HG02571 (cell line): ENCODE results near the gene ASXL1.
"Not testable (repeated sequence)": the region's sequence is repeated elsewhere in the genome, so short reads cannot be mapped to it uniquely, and the experiment has no call there.

Experiments
- ATAC-seq: cut with Tn5 transposase; IDR thresholded peaks from one replicate; pipeline ENCODE4 v1.9.1; 2021; ENCODE audit warnings: mild to moderate bottlenecking, moderate library complexity; ENCODE audit not compliant: unreplicated experiment

Gene ASXL1

DNA sequence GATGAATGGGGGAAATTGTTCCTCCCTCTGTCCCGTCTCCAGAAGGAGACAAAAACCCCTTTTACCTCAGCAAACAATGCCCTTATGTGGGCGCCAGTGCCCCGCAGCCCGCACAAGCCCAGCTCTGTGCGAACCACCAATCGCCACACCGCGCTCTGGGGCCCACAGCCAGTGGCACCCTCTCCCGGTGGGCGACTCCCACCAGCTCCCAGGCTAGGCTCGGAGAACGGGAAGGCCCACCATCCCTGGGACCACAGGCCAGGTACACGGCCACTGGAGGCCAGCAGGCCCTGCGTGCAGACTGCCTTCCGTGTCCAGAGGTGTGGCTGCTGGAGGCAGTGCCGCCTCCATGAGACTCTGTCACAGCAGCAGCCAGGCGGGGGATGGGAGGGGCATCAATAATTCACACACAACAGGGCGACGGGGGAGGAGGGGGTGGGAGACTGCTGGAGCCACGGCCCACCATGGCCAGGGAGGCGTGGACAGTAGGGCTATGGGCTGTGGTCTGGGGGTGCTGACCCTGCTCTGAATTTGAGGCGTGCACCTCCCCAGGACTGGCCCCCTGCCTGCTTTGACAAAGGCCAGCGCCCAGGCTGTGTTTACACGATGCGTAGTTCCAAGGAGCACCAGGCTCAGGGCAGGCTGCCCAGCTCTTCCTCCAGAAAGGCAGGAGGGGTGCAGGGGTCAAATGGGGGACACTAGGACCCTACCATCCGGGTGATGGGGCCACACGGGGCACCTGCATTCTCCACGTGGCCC, 105.7 kb downstream of the ASXL1 start:
- no peak for ATAC-seq

- ATAC-seq, result no peak
Measured at GRCh38 chr20:32464401-32465091, 106.4 kb downstream of the ASXL1 start.

DNA sequence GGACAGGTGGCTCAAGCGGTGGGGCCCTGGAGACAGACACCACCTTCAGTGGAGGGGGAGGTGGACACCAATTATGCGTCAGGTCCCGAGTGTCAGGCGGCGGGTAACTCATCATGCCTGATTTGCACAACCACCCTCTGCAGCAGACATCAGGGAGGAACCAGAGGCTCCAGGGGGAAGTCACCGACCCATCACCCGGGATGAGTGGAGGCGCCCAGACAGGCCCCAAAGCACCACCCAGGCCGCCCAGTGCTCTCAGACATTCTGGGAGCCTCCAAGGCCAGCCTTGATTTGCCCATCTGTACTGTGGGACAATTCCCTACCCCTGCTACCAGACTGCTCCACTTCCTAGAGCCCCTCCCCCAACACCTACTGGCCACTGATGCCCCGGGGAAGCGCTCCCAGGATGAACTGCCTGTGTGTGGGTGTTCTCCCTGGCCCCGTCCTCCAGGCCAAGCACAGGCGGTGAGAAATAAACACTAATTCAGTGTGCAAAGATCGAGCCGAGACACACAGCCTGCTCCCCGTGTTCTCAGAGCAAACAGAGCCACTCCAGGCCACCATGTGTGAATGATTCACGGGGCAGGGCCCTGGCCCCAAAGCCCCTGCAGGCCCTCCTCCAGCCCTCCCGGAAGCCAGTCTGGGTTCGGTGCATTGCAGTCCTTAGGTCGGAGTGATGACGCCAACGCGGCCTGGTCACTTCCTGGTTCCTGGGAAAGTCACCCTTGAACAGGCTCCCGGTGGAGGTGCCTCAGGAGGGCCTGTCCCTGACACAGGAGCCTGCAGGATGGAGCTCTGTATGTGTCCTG, 107.2 kb downstream of the ASXL1 start:
- ATAC-seq, result no peak

DNA sequence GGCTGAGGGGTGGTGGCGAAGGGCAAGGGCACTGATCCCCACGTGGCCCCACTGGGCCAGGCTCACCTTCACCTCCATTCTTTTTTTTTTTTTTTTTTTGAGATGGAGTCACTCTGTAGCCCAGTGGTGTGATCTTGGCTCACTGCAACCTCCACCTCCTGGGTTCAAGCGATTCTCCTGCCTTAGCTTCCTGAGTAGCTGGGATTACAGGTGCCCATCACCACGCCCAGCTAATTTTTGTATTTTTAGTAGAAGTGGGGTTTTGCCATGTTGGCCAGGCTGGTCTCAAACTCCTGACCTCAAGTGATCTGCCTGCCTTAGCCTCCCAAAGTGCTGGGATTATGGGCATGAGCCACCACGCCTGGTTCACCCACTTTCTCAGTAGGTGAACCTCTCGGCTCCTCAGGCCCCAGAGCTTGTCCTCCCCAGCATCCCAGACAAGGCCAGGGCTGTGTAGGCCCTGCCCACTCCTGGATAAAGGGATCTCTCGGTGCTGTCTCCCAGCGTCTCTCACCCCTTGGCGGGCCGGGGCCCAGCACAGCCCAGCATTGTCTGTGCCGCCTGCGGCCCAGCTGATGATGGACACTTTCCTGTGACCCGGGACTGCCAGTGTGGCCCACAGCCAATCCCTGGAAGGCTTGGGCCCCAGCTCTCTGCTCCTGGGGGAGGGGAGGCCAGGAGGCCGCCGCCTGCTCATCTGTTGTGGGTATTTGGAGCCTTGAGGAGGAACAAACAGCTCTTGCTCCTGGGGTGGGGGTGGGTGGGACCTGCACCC, 108.0 kb downstream of the ASXL1 start:
- ATAC-seq, result not testable (repeated sequence)

DNA sequence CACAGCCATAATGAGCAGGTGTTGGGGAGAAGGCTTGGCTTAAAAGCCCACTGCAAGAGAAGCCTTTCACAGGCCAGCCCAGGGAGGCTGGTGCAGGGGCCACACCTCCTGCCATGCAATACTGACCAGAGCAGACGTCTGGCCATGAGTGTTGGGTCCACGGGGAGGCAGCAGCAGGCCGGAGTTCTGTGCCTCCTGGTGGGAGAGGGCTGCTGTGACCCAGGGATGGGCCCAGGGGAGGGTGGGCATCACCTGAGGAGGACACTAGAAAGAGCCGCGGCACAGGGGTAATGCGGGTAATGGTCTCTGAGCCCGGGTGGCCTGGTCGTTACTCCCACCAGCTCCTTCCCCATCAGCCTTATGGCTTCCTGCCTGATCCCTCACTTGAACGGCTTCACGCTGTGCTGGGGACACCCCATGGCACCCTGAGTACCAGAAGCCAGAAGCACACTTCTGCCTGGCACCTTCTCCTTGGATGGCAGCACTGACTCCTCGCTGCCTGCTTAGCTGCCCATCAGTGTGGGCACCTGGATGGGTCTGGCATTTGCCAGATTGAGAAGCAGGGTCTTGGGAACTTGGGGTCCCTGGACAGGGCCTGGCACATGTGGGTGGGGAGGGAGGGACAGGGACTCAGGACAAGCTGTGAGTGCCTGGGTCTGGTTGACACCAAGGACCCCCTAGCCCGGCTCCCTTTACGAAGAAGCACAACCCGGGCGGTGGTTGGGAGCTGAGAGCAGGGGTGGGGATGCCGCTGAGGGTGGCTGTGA, 108.8 kb downstream of the ASXL1 start:
- no peak for ATAC-seq

GRCh38 chr20:32467506-32468312, 109.6 kb downstream of the ASXL1 start:
- no peak for ATAC-seq

GRCh38 chr20:32468313-32468640, 110.1 kb downstream of the ASXL1 start:
- ATAC-seq, result no peak

DNA sequence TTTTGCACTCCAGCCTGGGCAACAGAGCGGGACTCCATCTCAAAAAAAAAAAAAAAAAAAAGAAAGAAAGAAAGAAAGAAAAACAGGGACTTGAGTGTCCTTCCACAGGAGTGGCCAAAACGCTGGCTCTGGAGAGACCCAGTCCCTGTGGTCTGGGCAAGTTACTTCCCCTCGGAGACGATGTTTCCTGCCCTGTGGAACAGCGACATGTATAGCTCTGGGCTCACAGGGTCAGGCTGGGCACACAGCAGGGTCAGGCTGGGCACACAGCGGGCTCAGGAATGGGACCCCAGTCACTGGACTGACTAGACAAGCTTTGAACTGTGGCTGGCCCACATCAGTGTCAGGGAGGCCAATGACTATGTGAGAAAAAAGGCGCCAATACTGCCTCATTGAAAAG, 110.7 kb downstream of the ASXL1 start:
- no peak for ATAC-seq

DNA sequence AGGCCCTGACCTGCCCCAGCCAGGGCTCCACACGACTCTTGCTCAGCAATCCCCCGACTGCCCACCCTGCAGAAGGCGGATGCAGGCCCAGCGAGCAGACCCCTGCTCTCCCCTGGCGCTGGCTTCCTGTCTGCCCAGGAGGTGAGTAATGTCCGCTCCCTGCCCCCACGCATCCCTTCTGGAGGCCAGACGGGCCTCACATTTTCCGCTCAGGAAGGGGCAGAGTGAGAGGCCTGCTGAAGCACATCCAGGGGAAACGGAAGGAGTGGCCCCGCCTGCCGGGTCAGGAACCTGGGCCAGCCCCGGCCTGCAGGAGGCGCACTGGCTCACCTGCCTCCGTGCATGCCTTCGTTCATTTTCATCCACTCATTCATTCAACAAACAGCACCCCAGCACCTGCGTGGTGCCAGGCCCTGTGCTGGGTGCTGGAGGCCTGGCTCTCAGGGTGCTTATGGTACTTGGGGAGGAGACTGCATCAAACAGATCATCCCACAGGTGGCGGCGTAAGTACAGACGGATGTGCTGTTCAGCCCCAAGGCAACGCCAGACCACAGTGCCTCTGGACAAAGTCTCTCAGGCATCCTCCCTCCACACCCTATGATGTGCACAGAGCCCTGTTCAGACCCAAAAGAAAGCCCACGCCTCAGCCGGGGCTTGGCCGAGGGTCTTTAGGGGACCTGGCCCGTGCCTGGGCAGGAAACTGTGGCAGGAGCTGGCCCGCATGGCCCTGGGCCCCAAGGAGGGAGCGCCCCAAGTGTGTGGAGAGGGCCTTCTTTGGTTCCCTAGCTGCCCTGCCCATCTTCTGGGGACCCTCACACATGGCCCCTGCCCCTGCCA, 112.1 kb downstream of the ASXL1 start:
- no peak for ATAC-seq

GRCh38 chr20:32470940-32471339, 112.8 kb downstream of the ASXL1 start:
- ATAC-seq, result no peak

- ATAC-seq, result no peak
Measured at GRCh38 chr20:32472581-32473207, 114.6 kb downstream of the ASXL1 start.

- no peak for ATAC-seq
Measured at GRCh38 chr20:32473231-32474008, 115.3 kb downstream of the ASXL1 start.

DNA sequence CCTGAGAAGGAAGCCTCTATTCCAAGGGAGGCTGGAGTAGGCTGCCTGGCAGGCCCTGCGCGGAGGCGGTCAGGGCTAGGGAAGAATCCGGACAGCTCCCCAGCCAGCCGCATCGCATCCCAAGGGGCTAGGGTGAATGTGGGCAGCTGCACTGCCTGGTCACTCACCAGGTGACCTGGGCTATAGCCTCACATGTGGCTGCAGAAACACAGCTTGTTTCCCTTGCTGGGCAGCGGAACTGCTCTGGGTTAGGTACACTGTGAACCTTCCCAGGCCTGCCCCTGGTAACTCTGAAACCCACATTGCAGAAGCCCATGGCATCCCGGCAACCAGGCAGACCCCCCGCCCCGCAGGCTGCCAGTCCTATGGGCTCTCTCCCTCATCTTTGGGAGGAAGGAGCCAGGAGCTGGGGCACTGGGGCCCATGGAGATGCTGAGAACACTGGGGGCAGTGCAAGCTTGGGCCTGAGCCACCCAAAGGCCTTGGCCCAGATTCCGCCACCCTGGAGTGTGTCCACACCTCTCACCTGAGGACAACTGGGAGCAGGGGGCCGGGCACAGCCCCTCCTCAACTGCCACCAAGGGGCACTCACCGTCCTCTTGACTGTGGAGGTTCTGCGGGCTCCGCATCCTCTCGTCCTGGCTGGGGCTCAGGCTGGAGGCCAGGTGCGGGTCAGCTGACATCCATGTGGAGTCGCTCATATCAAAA, 116.0 kb downstream of the ASXL1 start:
- no peak for ATAC-seq

- no peak for ATAC-seq
Measured at GRCh38 chr20:32474717-32474966, 116.5 kb downstream of the ASXL1 start.

GRCh38 chr20:32474967-32475811, 117.1 kb downstream of the ASXL1 start:
- ATAC-seq, result no peak
